A673 (cell line): ENCODE results near the gene C20orf96. TPM values are rescaled to one million over a fixed set of nuclear protein-coding genes. Genes with fewer than 3 reads are reported as not detected.

Experiments used
- BruUV-seq: library from RNA; stranded (reverse); fragments of 400-500 nt; replicated peaks from 2 replicates; lab custom pipeline; 2021; lab: Mats Ljungman, UMichigan
- CTCF ChIA-PET: fragments of 300-600 bp; sonication (Branson Sonifier 250); formaldehyde crosslinking; loops from one replicate; lab custom pipeline; 2022; ENCODE audit warnings: antibody characterized with exemption; lab: Charles Lee
- POLR2A ChIA-PET: fragments of 300-600 bp; sonication (Branson Sonifier 250); formaldehyde crosslinking; loops from one replicate; lab custom pipeline; 2022; ENCODE audit warnings: antibody characterized with exemption; ENCODE audit not compliant: low non-redundant PET; lab: Charles Lee
- DNase-seq: peaks from one replicate; pipeline ENCODE4 v3.0.0-alpha.2; 2015; ENCODE audit warnings: low spot score
- H3K27ac ChIP-seq: fragments of 200-600 bp; sonication (generic); 2 replicates; pipeline ENCODE4 v1.5.1; 2016; ENCODE audit warnings: mixed run types, low read depth, mild to moderate bottlenecking, mixed read lengths, antibody characterized with exemption, low read length; ENCODE audit not compliant: poor library complexity, severe bottlenecking
- H3K27me3 ChIP-seq: fragments of 200-600 bp; sonication (generic); replicated peaks from 2 replicates; pipeline ENCODE4 v1.6.1; 2017; ENCODE audit warnings: mixed run types, low read depth, mild to moderate bottlenecking, mixed read lengths, antibody characterized with exemption, low read length; ENCODE audit not compliant: insufficient read depth, poor library complexity
- H3K36me3 ChIP-seq: fragments of 200-600 bp; sonication (generic); 2 replicates; pipeline ENCODE4 v1.6.1; 2016; ENCODE audit warnings: mixed run types, mild to moderate bottlenecking, mixed read lengths, antibody characterized with exemption, low read length; ENCODE audit not compliant: insufficient read depth, poor library complexity, severe bottlenecking
- H3K4me1 ChIP-seq: fragments of 200-600 bp; sonication (generic); 2 replicates; pipeline ENCODE4 v1.6.1; 2017; ENCODE audit warnings: mixed run types, mild to moderate bottlenecking, mixed read lengths, antibody characterized with exemption, low read length; ENCODE audit not compliant: insufficient read depth, poor library complexity, severe bottlenecking
- H3K4me3 ChIP-seq: fragments of 200-600 bp; sonication (generic); 2 replicates; pipeline ENCODE4 v1.5.1; 2016; ENCODE audit warnings: low read depth, mixed run types, mild to moderate bottlenecking, mixed read lengths, low read length; ENCODE audit not compliant: poor library complexity, severe bottlenecking
- H3K9me3 ChIP-seq: fragments of 200-600 bp; sonication (generic); 2 replicates; pipeline ENCODE4 v1.6.1; 2016; ENCODE audit warnings: mixed run types, low read depth, mild to moderate bottlenecking, mixed read lengths, antibody characterized with exemption, low read length; ENCODE audit not compliant: poor library complexity, severe bottlenecking
- EZH2 ChIP-seq: fragments of 200-600 bp; sonication (generic); IDR thresholded peaks from 2 replicates; pipeline ENCODE4 v1.6.1; 2017; ENCODE audit warnings: borderline replicate concordance, low read depth, mild to moderate bottlenecking, mixed read lengths, antibody characterized with exemption, low read length; ENCODE audit not compliant: poor library complexity, severe bottlenecking
- intact Hi-C: fragments of 100-400 bp; cut with micrococcal nuclease; formaldehyde crosslinking; loops from one replicate; pipeline ENCODE4 v1.10.0; 2022; ENCODE audit not compliant: unreplicated experiment
- total RNA-seq: library from RNA; stranded (reverse); gene quantifications from 2 replicates; pipeline ENCODE4 v1.2.3, GENCODE V29; 2021
- TF ChIP-seq, protein P1 (sequence below): fragments of 300-800, 200-600 bp; sonication (generic); conservative IDR thresholded peaks from 2 replicates; pipeline ENCODE4 v1.5.1; 2017; ENCODE audit warnings: low read depth, mild to moderate bottlenecking, antibody characterized with exemption, low read length, moderate library complexity, mixed read lengths

The C20orf96 gene
- total RNA-seq, 1 experiment from 2014 or later = 21.7 TPM

DNA sequence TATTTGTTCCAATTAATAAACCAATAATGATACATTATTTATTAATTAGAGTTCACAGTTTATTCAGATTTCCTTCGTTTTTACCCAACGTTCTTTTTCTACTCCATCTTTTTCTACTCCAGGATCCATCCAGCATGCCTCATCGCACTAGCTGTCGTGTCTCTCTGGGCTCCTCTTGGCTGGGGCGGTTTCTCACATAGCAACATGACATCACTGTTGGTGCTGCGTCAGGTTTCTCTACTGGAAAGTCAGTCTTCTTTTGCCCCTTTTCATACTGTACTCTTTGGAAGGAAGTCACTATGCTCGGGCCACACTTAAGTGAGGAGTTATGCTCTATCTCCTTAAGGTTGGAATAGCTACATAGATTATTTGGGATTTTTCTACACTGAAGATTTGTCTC lies 21.1 kb upstream of the C20orf96 start:
- ChIA-PET CTCF (no interaction called here), POLR2A (no interaction called here)
- no peak overlapping the region for H3K4me3 ChIP-seq
- no peaks in the 10 kb centered on the region for H3K36me3 ChIP-seq
- no peak overlapping the region for H3K27ac ChIP-seq
- no TSS peak for BruUV-seq
- no peaks in the 10 kb centered on the region for H3K27me3 ChIP-seq
- TF ChIP-seq, protein P1, sequence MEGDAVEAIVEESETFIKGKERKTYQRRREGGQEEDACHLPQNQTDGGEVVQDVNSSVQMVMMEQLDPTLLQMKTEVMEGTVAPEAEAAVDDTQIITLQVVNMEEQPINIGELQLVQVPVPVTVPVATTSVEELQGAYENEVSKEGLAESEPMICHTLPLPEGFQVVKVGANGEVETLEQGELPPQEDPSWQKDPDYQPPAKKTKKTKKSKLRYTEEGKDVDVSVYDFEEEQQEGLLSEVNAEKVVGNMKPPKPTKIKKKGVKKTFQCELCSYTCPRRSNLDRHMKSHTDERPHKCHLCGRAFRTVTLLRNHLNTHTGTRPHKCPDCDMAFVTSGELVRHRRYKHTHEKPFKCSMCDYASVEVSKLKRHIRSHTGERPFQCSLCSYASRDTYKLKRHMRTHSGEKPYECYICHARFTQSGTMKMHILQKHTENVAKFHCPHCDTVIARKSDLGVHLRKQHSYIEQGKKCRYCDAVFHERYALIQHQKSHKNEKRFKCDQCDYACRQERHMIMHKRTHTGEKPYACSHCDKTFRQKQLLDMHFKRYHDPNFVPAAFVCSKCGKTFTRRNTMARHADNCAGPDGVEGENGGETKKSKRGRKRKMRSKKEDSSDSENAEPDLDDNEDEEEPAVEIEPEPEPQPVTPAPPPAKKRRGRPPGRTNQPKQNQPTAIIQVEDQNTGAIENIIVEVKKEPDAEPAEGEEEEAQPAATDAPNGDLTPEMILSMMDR = no peak
- TF ChIP-seq EZH2 = no peak
- H3K9me3 ChIP-seq = no peaks in the 10 kb centered on the region
- intact Hi-C loops = no loop called here
- no peak for DNase-seq
- peaks cover 32% of the 10 kb centered on the region for H3K4me1 ChIP-seq

DNA sequence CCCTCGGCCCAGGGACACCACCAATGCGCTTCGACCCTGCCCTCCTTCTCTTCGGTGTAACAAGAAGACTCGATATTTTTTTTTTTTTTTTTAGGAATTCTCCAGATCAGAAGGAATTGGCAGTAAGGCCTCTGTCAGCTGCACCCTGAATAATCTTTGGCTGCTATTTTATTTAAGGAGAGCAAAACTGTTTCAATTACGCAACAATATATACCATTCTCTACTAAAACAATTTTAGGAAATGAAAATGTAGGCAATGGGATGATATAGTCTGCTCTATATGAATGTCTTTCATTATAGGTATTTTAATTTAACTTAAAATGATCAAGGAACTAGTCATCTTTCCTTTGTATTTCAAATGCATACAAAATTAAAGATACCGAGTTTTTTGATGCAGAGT lies 20.1 kb upstream of the C20orf96 start:
- POLR2A ChIA-PET = interaction anchor here (0.9 to 1.0 kb wide), 2 partner anchors 14 to 15 kb away, joined by 9 to 10 read pairs; partner anchors contain the start of gene ZCCHC3
- Histone ChIP-seq H3K4me3 (peak overlapping the region; percentile 42), H3K9me3 (no peaks in the 10 kb centered on the region)

DNA sequence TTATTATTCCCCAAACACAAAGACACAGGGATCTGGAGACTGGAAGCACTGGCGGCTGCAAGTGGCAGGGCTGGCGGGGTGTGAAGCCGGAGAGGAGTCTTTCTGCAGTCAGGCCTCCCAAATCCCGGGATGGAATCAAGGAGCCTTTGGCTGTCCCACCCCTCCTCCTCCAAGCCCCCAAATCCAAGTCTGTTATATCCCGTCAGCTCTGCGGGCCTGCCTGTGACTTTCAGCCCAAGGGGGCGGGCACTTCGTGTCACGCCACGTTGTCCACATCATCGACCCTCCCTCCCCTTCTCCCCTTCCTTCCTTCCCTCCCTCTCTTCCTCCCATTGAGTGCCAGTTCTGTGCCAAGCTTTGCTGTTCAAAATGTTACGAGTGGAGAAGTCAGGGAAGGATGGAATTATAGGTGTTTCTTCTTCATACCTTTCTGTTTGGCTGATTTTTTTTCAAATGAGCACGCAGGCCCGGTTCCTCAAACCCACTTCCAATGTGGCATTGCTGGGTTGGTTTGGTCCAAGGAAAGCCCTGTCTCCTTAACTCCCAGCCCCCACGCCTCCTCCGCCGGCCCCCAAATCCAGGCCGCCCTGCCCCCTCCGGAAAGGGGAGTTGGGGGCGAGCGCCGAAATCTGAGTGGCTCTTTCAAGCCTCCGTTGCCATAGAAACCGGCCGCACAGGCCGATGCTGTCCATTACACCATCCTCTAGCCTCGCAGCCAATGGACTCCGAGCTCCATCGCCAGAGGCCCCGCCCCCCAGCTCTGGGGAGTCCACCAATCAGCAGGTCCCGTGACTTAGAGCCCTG lies 19.5 kb upstream of the C20orf96 start:
- DNase-seq = peak; percentile 100
- peaks cover 32% of the 10 kb centered on the region for H3K4me1 ChIP-seq
- peak overlapping the region; percentile 42 for H3K4me3 ChIP-seq
- H3K9me3 ChIP-seq = no peaks in the 10 kb centered on the region
- TF ChIP-seq, protein P1 = no peak
- intact Hi-C loops = loop anchor here (1.0 kb wide), 1 partner anchor 15 kb away; the partner anchor contains the start of gene SOX12
- ChIA-PET CTCF (interaction anchor here (0.5 to 1.2 kb wide), 4 partner anchors 12 to 337 kb away, joined by 3 to 4 read pairs (median 4); no protein-coding TSS in a partner anchor), POLR2A (interaction anchor here (0.9 to 1.0 kb wide), 2 partner anchors 13 to 16 kb away, joined by 9 to 10 read pairs; partner anchors contain the start of gene ZCCHC3)
- no peaks in the 10 kb centered on the region for H3K27me3 ChIP-seq
- BruUV-seq = no TSS peak
- H3K27ac ChIP-seq = peak overlapping the region; percentile 94
- H3K36me3 ChIP-seq = no peaks in the 10 kb centered on the region

More for the DNA sequence above, 20.1 kb upstream of the C20orf96 start:
- TSS peak; percentile 91 for BruUV-seq
- H3K36me3 ChIP-seq = no peaks in the 10 kb centered on the region
- CTCF ChIA-PET = interaction anchor here (0.5 to 1.2 kb wide), 3 partner anchors 13 to 20 kb away, joined by 4 read pairs; no protein-coding TSS in a partner anchor
- H3K4me1 ChIP-seq = peaks cover 32% of the 10 kb centered on the region
- DNase-seq = no peak
- no peaks in the 10 kb centered on the region for H3K27me3 ChIP-seq
- TF ChIP-seq, protein P1 = no peak
- no peak for TF ChIP-seq EZH2
- H3K27ac ChIP-seq = peak overlapping the region; percentile 94
- intact Hi-C loops = loop anchor here (1.0 kb wide), 1 partner anchor 15 kb away; the partner anchor contains the start of gene SOX12
